ENCODE data around the gene TUBB4A. TPM values are rescaled to one million over a fixed set of nuclear protein-coding genes. Genes with fewer than 3 reads are reported as not detected.

The TUBB4A gene
- total and polyA plus RNA-seq, 10 of the 15 experiments (the other 5 are each of a cell fraction or from before 2014, with no cell fraction given) = 0.29 to 22.4 (median 3.8) TPM

DNA sequence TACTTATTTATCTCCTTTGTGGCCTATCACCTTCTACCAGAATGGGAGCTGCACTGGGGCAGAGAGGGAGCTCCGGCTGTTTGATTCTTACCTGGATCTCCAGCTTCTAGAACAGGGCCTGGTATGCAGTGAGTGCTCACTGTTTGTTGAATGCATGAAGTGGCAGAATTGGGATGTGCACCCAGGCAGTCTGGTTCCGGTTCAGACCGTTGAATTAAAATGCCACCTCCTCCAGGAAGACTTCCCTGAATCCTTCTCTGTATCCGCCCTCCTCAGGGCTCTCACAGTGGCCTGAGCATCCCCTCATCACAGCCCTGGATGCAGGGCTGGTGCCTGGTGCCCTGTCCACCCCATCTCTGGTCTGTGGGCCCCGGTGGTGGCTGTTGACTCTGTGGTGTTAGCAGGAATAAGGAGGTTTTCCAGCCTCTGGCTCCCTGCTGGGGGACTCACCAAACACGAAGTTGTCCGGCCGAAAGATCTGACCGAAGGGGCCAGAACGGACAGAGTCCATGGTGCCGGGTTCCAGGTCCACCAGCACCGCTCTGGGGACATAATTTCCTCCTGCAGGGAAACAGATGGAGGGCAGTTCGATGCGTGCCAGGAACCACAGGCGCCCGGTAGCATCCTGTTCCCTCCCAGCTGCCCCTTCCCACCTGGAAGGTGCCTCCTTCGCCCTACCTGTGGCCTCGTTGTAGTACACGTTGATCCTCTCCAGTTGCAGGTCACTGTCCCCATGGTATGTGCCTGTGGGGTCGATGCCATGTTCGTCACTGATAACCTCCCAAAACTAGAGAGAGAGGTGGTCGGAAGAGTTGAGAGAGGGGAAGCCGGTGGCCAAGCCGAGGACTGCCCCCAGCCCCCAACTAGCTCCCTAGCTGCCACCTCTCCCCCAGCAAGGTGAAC, 1.0 kb downstream of the TUBB4A start:
- in situ Hi-C loops (cut with MboI) (no loop called here), intact Hi-C loops (cut with micrococcal nuclease; ENCODE audit: unreplicated experiment) (loop anchor here (10.0 kb wide), 2 partner anchors 106 to 336 kb away; partner anchors contain the start of gene GTF2F1)
- H3K36me3 ChIP-seq (ENCODE audit: control insufficient read depth in 2 of 2, insufficient read depth in 2 of 2, low read length in 1 of 2) = no peaks in the 10 kb centered on the region
- H3K4me3 ChIP-seq = no peak overlapping the region
- H2AFZ ChIP-seq (ENCODE audit: control insufficient read depth, low read depth, low read length) = no peak overlapping the region
- ChIA-PET RAD21 (ENCODE audit: unreplicated experiment) (interaction anchor here (0.7 to 1.2 kb wide), 2 partner anchors 251 to 362 kb away, joined by 3 to 4 read pairs; no protein-coding TSS in a partner anchor), CTCF (interaction anchor here (1.9 kb wide), 1 partner anchor 19 kb away, joined by 12 read pairs; the partner anchor contains the start of gene DENND1C), POLR2A (interaction anchor here (1.6 kb wide), 1 partner anchor 11 kb away, joined by 4 read pairs; no protein-coding TSS in a partner anchor), SMC1A (ENCODE audit: uncharacterized antibody, unreplicated experiment) (interaction anchor here (0.7 to 1.7 kb wide), 5 partner anchors 10 to 374 kb away, joined by 3 to 8 read pairs (median 4); partner anchors contain the start of gene DENND1C)
- peaks cover 2% of the 10 kb centered on the region for H3K4me1 ChIP-seq (ENCODE audit: control insufficient read depth, insufficient read depth, low read length)
- WGBS (ENCODE audit: insufficient coverage, insufficient replicate concordance, low lambda C conversion rate, missing lambda C conversion rate) = 74% methylated on average over 24 of the region's 24 CpGs
- no peaks in the 10 kb centered on the region for H3K79me2 ChIP-seq (ENCODE audit: control insufficient read depth, insufficient read depth, low read length)
- no peak for DNase-seq (ENCODE audit: low read depth, low spot score)
- no peak overlapping the region for H3K27ac ChIP-seq (ENCODE audit: control insufficient read depth, insufficient read depth)
- no peak for FAIRE-seq
- no peak for TF ChIP-seq SMARCA5 (IDR thresholded peaks at IDR 0.05)
- TF ChIP-seq ZBTB4 (CRISPR knock-in tag; IDR thresholded peaks at IDR 0.05) = no peak
- TF ChIP-seq SRF (IDR thresholded peaks at IDR 0.05; ENCODE audit: low read depth in 2 of 2, low read length in 2 of 2) = no peak
- TF ChIP-seq NRF1 (conservative IDR thresholded peaks at IDR 0.05; ENCODE audit: low read depth, low read length) = no peak
- no peak for TF ChIP-seq ZNF207 (IDR thresholded peaks at IDR 0.05; ENCODE audit: borderline replicate concordance)
- TF ChIP-seq CREB1 (IDR thresholded peaks at IDR 0.05; ENCODE audit: low read depth) = no peak
- no peak for TF ChIP-seq E2F4 (IDR thresholded peaks at IDR 0.05; ENCODE audit: low read depth, low read length)
- TF ChIP-seq JUND (IDR thresholded peaks at IDR 0.05; ENCODE audit: low read depth, low read length) = no peak
- TF ChIP-seq NBN (IDR thresholded peaks at IDR 0.05) = no peak
- TF ChIP-seq, protein P1, sequence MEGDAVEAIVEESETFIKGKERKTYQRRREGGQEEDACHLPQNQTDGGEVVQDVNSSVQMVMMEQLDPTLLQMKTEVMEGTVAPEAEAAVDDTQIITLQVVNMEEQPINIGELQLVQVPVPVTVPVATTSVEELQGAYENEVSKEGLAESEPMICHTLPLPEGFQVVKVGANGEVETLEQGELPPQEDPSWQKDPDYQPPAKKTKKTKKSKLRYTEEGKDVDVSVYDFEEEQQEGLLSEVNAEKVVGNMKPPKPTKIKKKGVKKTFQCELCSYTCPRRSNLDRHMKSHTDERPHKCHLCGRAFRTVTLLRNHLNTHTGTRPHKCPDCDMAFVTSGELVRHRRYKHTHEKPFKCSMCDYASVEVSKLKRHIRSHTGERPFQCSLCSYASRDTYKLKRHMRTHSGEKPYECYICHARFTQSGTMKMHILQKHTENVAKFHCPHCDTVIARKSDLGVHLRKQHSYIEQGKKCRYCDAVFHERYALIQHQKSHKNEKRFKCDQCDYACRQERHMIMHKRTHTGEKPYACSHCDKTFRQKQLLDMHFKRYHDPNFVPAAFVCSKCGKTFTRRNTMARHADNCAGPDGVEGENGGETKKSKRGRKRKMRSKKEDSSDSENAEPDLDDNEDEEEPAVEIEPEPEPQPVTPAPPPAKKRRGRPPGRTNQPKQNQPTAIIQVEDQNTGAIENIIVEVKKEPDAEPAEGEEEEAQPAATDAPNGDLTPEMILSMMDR (IDR thresholded peaks at IDR 0.05 in 2 of 3, conservative IDR thresholded peaks at IDR 0.05 in 1 of 3; ENCODE audit: control insufficient read depth in 2 of 3, extremely low read depth in 1 of 3, insufficient read depth in 1 of 3, low read depth in 3 of 3, low read length in 3 of 3) = no peak
- no peak for TF ChIP-seq POLR2AphosphoS5 (IDR thresholded peaks at IDR 0.05; ENCODE audit: low read length)
- no peak for TF ChIP-seq TCF12 (IDR thresholded peaks at IDR 0.05; ENCODE audit: low read depth, low read length)
- TF ChIP-seq SUPT20H (IDR thresholded peaks at IDR 0.05; ENCODE audit: borderline replicate concordance, control insufficient read depth, low read depth, low read length) = no peak
- TF ChIP-seq CEBPB (IDR thresholded peaks at IDR 0.05; ENCODE audit: borderline replicate concordance in 1 of 2, low read depth in 2 of 2, low read length in 2 of 2) = no peak
- no peak for TF ChIP-seq SMAD5 (IDR thresholded peaks at IDR 0.05; ENCODE audit: low read depth)
- TF ChIP-seq MAX (IDR thresholded peaks at IDR 0.05; ENCODE audit: low read depth, low read length) = no peak
- TF ChIP-seq PAX8 (IDR thresholded peaks at IDR 0.05) = no peak
- no peak overlapping the region for H3K9ac ChIP-seq (ENCODE audit: control insufficient read depth, insufficient read depth, low read length)
- H3K27me3 ChIP-seq (replicated peaks in 1 of 2; ENCODE audit: control insufficient read depth in 2 of 2, insufficient read depth in 2 of 2, low read length in 1 of 2) = peaks cover 0 to 2% of the 10 kb centered on the region in 2 experiments; a peak in 3 of 4 replicates
- no peaks in the 10 kb centered on the region for H4K20me1 ChIP-seq (ENCODE audit: control insufficient read depth, insufficient read depth)
- H3K4me2 ChIP-seq (ENCODE audit: control insufficient read depth, insufficient read depth) = peak overlapping the region; percentile 87; the same call in 1 of the 2 replicates
- no peaks in the 10 kb centered on the region for H3K9me3 ChIP-seq (replicated peaks; ENCODE audit: control insufficient read depth, insufficient read depth, low read length)
- ATAC-seq = no peak
- BruUV-seq (replicated peaks) = no TSS peak

All from GM12878 (cell line).